ENCODE measurements around the gene ARV1. TPM values are rescaled to one million over a fixed set of nuclear protein-coding genes. Genes with fewer than 3 reads are reported as not detected.

ARV1 gene
- polyA plus RNA-seq, 2 of the 4 experiments (the other 2 are of a cell fraction), result 31.2 to 50.0 TPM

DNA sequence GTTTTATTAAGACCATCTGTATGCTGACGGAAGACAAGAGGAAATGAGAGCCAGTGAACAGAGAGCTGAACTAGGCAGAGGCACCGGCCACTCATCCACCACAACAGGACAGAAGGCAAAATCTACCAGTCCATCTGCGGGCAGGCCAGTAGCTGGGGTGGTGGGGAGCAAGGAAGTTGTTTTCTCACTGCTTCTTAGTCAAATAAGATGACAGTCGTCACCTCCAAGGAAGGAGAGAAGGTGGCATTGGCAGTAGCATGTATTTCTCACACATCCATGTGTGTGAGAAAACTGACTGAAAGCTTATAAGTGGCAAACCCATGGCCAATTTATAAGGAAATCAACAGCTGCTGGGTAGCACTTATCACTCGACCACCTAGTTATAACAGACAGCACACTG lies 8.5 kb upstream of the ARV1 start:
- no peak for TF ChIP-seq PHF8 (IDR thresholded peaks at IDR 0.05; ENCODE audit: borderline replicate concordance, low read depth)
- no peak for TF ChIP-seq MAZ (IDR thresholded peaks at IDR 0.05; ENCODE audit: borderline replicate concordance, low read depth, low read length)
- TF ChIP-seq FOSB (CRISPR knock-in tag; IDR thresholded peaks at IDR 0.05), result no peak
- TF ChIP-seq REST (IDR thresholded peaks at IDR 0.05), result no peak
- TF ChIP-seq TFCP2L1 (CRISPR knock-in tag; IDR thresholded peaks at IDR 0.05), result no peak
- no peak for TF ChIP-seq NPAS2 (CRISPR knock-in tag; IDR thresholded peaks at IDR 0.05; ENCODE audit: borderline replicate concordance)
- FAIRE-seq, result no peak
- no peak overlapping the region for H3K4me2 ChIP-seq
- no peak overlapping the region for H3K4me3 ChIP-seq
- ATAC-seq, result no peak
- H3K4me1 ChIP-seq, result no peaks in the 10 kb centered on the region
- H3K9me3 ChIP-seq, result no peaks in the 10 kb centered on the region
- no peak for DNase-seq (ENCODE audit: low read depth in 1 of 2, low spot score in 1 of 2)
- 85% methylated on average over 5 of the region's 5 CpGs for WGBS (ENCODE audit: missing lambda C conversion rate)
- H3K27ac ChIP-seq, result no peak overlapping the region
- ChIA-PET POLR2A (interaction anchor here (0.7 to 1.3 kb wide), 2 partner anchors 8 to 327 kb away, joined by 3 to 5 read pairs; partner anchors contain the start of genes ARV1 and TTC13), CTCF (interaction anchor here (0.7 kb wide), 1 partner anchor 11 kb away, joined by 3 read pairs; no protein-coding TSS in a partner anchor)

DNA sequence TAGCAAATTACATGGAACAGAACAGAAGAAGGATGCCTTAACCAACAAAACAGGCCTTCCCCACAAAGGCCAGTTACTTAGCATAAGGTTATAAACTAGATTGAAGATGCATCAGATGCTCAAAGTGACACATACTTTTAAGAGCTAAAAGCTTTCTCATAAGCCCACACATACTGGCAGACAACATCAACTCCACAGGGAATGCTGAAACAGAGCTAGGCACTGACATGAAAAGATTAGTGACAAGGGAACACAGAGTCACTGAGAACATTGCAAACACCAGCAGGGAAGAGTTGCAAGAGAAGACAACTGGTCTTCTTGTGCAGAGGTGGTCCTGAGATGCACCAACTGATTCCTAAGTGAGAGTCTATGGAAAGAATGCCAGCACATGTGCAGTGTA lies 7.1 kb upstream of the ARV1 start:
- no peak overlapping the region for H3K27ac ChIP-seq
- ChIA-PET CTCF (interaction anchor here (0.6 to 1.3 kb wide), 2 partner anchors 11 to 239 kb away, joined by 4 read pairs; no protein-coding TSS in a partner anchor), POLR2A (no interaction called here)
- no peaks in the 10 kb centered on the region for H3K9me3 ChIP-seq
- no peak overlapping the region for H3K4me3 ChIP-seq
- ATAC-seq (no peak), DNase-seq (ENCODE audit: low read depth in 1 of 2, low spot score in 1 of 2) (no peak), FAIRE-seq (no peak)
- H3K4me2 ChIP-seq, result no peak overlapping the region
- TF ChIP-seq CHD4 (IDR thresholded peaks at IDR 0.05; ENCODE audit: borderline replicate concordance) (no peak), RARB (CRISPR knock-in tag; IDR thresholded peaks at IDR 0.05) (no peak), HEYL (CRISPR knock-in tag; IDR thresholded peaks at IDR 0.05) (no peak), RNF2 (IDR thresholded peaks at IDR 0.05; ENCODE audit: borderline replicate concordance, low read depth) (no peak)
- TF ChIP-seq, protein P1, sequence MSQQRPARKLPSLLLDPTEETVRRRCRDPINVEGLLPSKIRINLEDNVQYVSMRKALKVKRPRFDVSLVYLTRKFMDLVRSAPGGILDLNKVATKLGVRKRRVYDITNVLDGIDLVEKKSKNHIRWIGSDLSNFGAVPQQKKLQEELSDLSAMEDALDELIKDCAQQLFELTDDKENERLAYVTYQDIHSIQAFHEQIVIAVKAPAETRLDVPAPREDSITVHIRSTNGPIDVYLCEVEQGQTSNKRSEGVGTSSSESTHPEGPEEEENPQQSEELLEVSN (IDR thresholded peaks at IDR 0.05; ENCODE audit: borderline replicate concordance, low read depth), result no peak
- TF ChIP-seq, protein P2, sequence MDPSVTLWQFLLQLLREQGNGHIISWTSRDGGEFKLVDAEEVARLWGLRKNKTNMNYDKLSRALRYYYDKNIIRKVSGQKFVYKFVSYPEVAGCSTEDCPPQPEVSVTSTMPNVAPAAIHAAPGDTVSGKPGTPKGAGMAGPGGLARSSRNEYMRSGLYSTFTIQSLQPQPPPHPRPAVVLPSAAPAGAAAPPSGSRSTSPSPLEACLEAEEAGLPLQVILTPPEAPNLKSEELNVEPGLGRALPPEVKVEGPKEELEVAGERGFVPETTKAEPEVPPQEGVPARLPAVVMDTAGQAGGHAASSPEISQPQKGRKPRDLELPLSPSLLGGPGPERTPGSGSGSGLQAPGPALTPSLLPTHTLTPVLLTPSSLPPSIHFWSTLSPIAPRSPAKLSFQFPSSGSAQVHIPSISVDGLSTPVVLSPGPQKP (IDR thresholded peaks at IDR 0.05; ENCODE audit: low read depth, low read length), result no peak
- TF ChIP-seq, protein P3, sequence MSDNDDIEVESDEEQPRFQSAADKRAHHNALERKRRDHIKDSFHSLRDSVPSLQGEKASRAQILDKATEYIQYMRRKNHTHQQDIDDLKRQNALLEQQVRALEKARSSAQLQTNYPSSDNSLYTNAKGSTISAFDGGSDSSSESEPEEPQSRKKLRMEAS (IDR thresholded peaks at IDR 0.05), result no peak
- H3K4me1 ChIP-seq, result no peaks in the 10 kb centered on the region

DNA sequence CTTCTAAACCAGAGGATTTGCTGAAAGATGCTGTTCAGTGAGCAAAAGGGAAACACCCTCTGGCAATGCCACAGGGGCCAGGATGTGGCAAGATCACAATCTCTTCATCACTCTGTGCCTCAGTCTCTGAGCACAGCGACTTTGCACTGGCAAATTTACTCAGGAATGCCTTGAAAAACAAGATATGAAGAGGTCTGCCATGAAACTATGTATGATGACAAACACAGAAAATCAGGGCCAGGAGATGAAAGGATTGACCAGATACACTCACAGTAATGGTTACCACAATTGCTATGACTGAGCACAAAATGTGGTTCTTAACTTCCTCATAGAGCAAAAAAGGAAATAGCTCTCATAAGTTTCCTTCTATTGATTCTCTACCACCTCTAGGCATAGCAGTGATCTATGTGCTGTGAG lies 6.0 kb upstream of the ARV1 start:
- Histone ChIP-seq H3K9me3 (no peaks in the 10 kb centered on the region), H3K4me2 (no peak overlapping the region), H3K27ac (no peak overlapping the region), H3K4me1 (peaks cover 7% of the 10 kb centered on the region; the same call in 2 of the 3 replicates), H3K4me3 (no peak overlapping the region)
- 94% methylated on average over 1 of the region's 1 CpG for WGBS (ENCODE audit: missing lambda C conversion rate)
- CTCF ChIA-PET, result no interaction called here
- FAIRE-seq, result no peak
- no peak for DNase-seq (ENCODE audit: low read depth in 1 of 2, low spot score in 1 of 2)
- ATAC-seq, result no peak
- no peak for TF ChIP-seq HEYL (CRISPR knock-in tag; IDR thresholded peaks at IDR 0.05)
- no peak for TF ChIP-seq NPAS2 (CRISPR knock-in tag; IDR thresholded peaks at IDR 0.05; ENCODE audit: borderline replicate concordance)
- no peak for TF ChIP-seq USF2 (IDR thresholded peaks at IDR 0.05)
- no peak for TF ChIP-seq TP53 (CRISPR knock-in tag; IDR thresholded peaks at IDR 0.05)
- TF ChIP-seq, protein P4, sequence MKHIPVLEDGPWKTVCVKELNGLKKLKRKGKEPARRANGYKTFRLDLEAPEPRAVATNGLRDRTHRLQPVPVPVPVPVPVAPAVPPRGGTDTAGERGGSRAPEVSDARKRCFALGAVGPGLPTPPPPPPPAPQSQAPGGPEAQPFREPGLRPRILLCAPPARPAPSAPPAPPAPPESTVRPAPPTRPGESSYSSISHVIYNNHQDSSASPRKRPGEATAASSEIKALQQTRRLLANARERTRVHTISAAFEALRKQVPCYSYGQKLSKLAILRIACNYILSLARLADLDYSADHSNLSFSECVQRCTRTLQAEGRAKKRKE (CRISPR knock-in tag; IDR thresholded peaks at IDR 0.05; ENCODE audit: low read depth), result no peak
- TF ChIP-seq SREBF2 (IDR thresholded peaks at IDR 0.05), result no peak
- TF ChIP-seq BHLHE40 (IDR thresholded peaks at IDR 0.05; ENCODE audit: low read depth, low read length), result no peak
- TF ChIP-seq RNF2 (IDR thresholded peaks at IDR 0.05; ENCODE audit: borderline replicate concordance, low read depth), result no peak
- no peak for TF ChIP-seq CBX8 (IDR thresholded peaks at IDR 0.05)
- no peak for TF ChIP-seq CHD4 (IDR thresholded peaks at IDR 0.05; ENCODE audit: borderline replicate concordance)
- no peak for TF ChIP-seq GATA3 (IDR thresholded peaks at IDR 0.05; ENCODE audit: borderline replicate concordance)
- POLR2A ChIA-PET, result no interaction called here

All from A549 (cell line).